Measurements from ENCODE around the gene GJB5. TPM values are rescaled to one million over a fixed set of nuclear protein-coding genes. Genes with fewer than 3 reads are reported as not detected.

GJB5 gene
- polyA plus RNA-seq, 4 donors = 0.19 TPM; not detected in 3

GRCh38 chr1:34747638-34747941 lies 7.3 kb upstream of the GJB5 start:
- Histone ChIP-seq H3K4me3 (ENCODE audit: low read depth in 1 of 3, low read length in 3 of 3) (no peak overlapping the region), H3K36me3 (ENCODE audit: control insufficient read depth in 3 of 3, insufficient read depth in 2 of 3, low read depth in 1 of 3, low read length in 3 of 3) (no peaks in the 10 kb centered on the region), H3K27me3 (ENCODE audit: control insufficient read depth in 3 of 3, insufficient read depth in 3 of 3, low read length in 3 of 3) (no peaks in the 10 kb centered on the region), H3K9me3 (ENCODE audit: control insufficient read depth in 2 of 2, insufficient read depth in 1 of 2, low read depth in 1 of 2, low read length in 1 of 2) (no peaks in the 10 kb centered on the region), H3K27ac (ENCODE audit: low read depth in 1 of 3, low read length in 2 of 3) (no peak overlapping the region), H3K4me1 (ENCODE audit: control insufficient read depth in 3 of 3, insufficient read depth in 2 of 3, low read depth in 1 of 3, low read length in 2 of 3) (peaks cover 0 to 4% (median 0%) of the 10 kb centered on the region in 3 donors)
- 51 to 72% (median 68%) methylated on average over 6 of the region's 6 CpGs for WGBS, 3 donors
- FAIRE-seq = no peak
- no peak for DNase-seq

DNA sequence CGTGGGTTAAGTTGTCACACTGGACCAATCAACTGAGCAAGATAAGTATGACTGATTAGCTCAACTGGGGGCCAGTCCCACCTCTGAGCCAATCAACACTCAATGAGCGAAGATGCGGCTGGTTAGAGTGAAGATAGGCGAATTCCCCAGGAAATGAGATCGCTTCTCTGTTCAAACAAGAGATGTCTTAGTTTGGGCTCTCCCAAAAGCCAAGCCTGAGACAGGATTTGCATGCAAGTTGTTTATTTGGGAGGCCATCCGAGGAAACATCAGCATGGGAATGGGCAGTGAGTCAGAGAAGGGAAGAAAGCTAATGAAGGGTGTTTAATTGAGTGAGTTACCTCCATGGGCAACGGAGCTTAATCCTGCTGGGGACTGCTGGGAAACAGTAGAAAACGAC lies 4.9 kb upstream of the GJB5 start:
- Histone ChIP-seq H3K4me3 (ENCODE audit: low read depth in 1 of 3, low read length in 3 of 3) (no peak overlapping the region), H3K9me3 (ENCODE audit: control insufficient read depth in 2 of 2, insufficient read depth in 1 of 2, low read depth in 1 of 2, low read length in 1 of 2) (no peaks in the 10 kb centered on the region), H3K36me3 (ENCODE audit: control insufficient read depth in 3 of 3, insufficient read depth in 2 of 3, low read depth in 1 of 3, low read length in 3 of 3) (no peaks in the 10 kb centered on the region), H3K27ac (ENCODE audit: low read depth in 1 of 3, low read length in 2 of 3) (no peak overlapping the region), H3K4me1 (ENCODE audit: control insufficient read depth in 3 of 3, insufficient read depth in 2 of 3, low read depth in 1 of 3, low read length in 2 of 3) (no peaks in the 10 kb centered on the region), H3K27me3 (ENCODE audit: control insufficient read depth in 3 of 3, insufficient read depth in 3 of 3, low read length in 3 of 3) (no peaks in the 10 kb centered on the region)
- FAIRE-seq (no peak), DNase-seq (no peak)
- WGBS, 3 donors = 51 to 55% (median 52%) methylated on average over 8 of the region's 8 CpGs

DNA sequence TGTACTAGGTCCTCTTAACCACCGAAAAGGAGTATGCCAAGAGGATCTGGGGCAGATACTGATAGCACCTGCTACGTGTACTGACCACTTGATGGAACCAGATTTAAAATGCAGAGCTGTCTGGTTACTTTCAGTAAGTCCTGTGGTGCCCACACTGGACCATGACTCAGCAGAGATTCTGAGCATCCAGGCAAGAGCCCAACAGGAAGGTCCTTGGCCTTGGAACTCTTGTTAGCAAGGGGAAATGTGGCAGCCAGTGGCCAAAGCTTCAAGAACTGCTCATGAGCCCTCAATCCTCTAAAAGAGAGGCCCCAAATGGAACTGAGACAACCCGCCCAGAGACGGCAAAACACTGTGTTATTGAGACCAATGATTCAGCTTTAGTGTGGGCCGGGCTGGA lies 4.2 kb upstream of the GJB5 start:
- Histone ChIP-seq H3K4me1 (ENCODE audit: control insufficient read depth in 3 of 3, insufficient read depth in 2 of 3, low read depth in 1 of 3, low read length in 2 of 3) (no peaks in the 10 kb centered on the region), H3K4me3 (ENCODE audit: low read depth in 1 of 3, low read length in 3 of 3) (no peak overlapping the region), H3K9me3 (ENCODE audit: control insufficient read depth in 2 of 2, insufficient read depth in 1 of 2, low read depth in 1 of 2, low read length in 1 of 2) (no peaks in the 10 kb centered on the region), H3K27ac (ENCODE audit: low read depth in 1 of 3, low read length in 2 of 3) (no peak overlapping the region), H3K27me3 (ENCODE audit: control insufficient read depth in 3 of 3, insufficient read depth in 3 of 3, low read length in 3 of 3) (no peaks in the 10 kb centered on the region), H3K36me3 (ENCODE audit: control insufficient read depth in 3 of 3, insufficient read depth in 2 of 3, low read depth in 1 of 3, low read length in 3 of 3) (no peaks in the 10 kb centered on the region)
- no peak for DNase-seq
- 76 to 83% (median 78%) methylated on average over 5 of the region's 5 CpGs for WGBS, 3 donors
- FAIRE-seq = no peak

DNA sequence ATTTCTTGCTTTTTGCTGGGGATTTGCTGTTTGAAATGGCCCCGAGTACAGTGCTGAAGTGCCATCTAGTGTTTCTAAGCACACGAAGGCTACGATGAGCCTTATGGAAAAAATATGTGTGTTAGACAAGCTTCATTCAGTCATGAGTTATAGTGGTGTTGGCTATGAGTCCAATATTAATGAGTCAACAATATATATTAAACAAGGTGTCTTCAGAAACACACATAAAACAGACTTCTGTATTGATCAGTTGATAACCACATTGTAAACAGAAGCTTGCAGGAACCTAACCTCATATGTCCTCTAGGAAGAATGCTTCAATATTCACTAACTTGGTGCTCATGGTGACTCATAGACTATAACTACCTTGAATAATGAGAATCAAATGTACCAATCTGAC lies 1.7 kb upstream of the GJB5 start:
- no peaks in the 10 kb centered on the region for H3K9me3 ChIP-seq (ENCODE audit: control insufficient read depth in 2 of 2, insufficient read depth in 1 of 2, low read depth in 1 of 2, low read length in 1 of 2)
- DNase-seq = no peak
- no peak overlapping the region for H3K4me3 ChIP-seq (ENCODE audit: low read depth in 1 of 3, low read length in 3 of 3)
- no peak for FAIRE-seq
- 85 to 90% (median 88%) methylated on average over 3 of the region's 3 CpGs for WGBS, 3 donors
- H3K27me3 ChIP-seq (ENCODE audit: control insufficient read depth in 3 of 3, insufficient read depth in 3 of 3, low read length in 3 of 3) = no peaks in the 10 kb centered on the region
- no peaks in the 10 kb centered on the region for H3K36me3 ChIP-seq (ENCODE audit: control insufficient read depth in 3 of 3, insufficient read depth in 2 of 3, low read depth in 1 of 3, low read length in 3 of 3)
- peaks cover 0 to 2% (median 0%) of the 10 kb centered on the region in 3 donors for H3K4me1 ChIP-seq (ENCODE audit: control insufficient read depth in 3 of 3, insufficient read depth in 2 of 3, low read depth in 1 of 3, low read length in 2 of 3)
- H3K27ac ChIP-seq (ENCODE audit: low read depth in 1 of 3, low read length in 2 of 3) = no peak overlapping the region

DNA sequence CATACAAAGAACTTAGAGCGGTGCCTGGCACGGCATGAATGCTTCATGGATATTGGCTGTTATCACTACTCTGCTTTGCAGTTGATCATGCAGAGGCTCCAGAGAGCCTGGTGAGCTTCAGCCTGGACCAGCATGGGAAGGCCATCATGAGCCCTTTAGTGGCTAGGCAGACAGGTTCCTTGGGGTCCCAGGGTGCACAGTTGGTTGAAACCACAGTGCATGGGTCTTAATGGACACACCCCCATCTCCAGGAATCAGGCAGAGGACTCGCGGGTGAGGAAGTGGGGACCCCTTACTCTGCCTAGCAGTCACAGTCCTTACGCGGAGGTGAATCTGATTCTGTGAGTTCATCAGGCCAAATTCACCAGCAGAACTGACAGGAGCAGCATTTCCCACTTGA lies 1.1 kb downstream of the GJB5 start:
- FAIRE-seq (no peak), DNase-seq (no peak)
- Histone ChIP-seq H3K36me3 (ENCODE audit: control insufficient read depth in 3 of 3, insufficient read depth in 2 of 3, low read depth in 1 of 3, low read length in 3 of 3) (no peaks in the 10 kb centered on the region), H3K27me3 (ENCODE audit: control insufficient read depth in 3 of 3, insufficient read depth in 3 of 3, low read length in 3 of 3) (no peaks in the 10 kb centered on the region), H3K27ac (ENCODE audit: low read depth in 1 of 3, low read length in 2 of 3) (no peak overlapping the region), H3K4me1 (ENCODE audit: control insufficient read depth in 3 of 3, insufficient read depth in 2 of 3, low read depth in 1 of 3, low read length in 2 of 3) (peaks cover 0 to 20% (median 0%) of the 10 kb centered on the region in 3 donors), H3K9me3 (ENCODE audit: control insufficient read depth in 2 of 2, insufficient read depth in 1 of 2, low read depth in 1 of 2, low read length in 1 of 2) (no peaks in the 10 kb centered on the region), H3K4me3 (ENCODE audit: low read depth in 1 of 3, low read length in 3 of 3) (no peak overlapping the region)
- 93 to 100% (median 93%) methylated on average over 6 of the region's 6 CpGs for WGBS, 3 donors

- Histone ChIP-seq H3K27ac (ENCODE audit: low read depth in 1 of 3, low read length in 2 of 3) (no peak overlapping the region), H3K27me3 (ENCODE audit: control insufficient read depth in 3 of 3, insufficient read depth in 3 of 3, low read length in 3 of 3) (peaks cover 0 to 3% (median 0%) of the 10 kb centered on the region in 3 donors), H3K4me3 (ENCODE audit: low read depth in 1 of 3, low read length in 3 of 3) (no peak overlapping the region), H3K9me3 (ENCODE audit: control insufficient read depth in 2 of 2, insufficient read depth in 1 of 2, low read depth in 1 of 2, low read length in 1 of 2) (no peaks in the 10 kb centered on the region), H3K4me1 (ENCODE audit: control insufficient read depth in 3 of 3, insufficient read depth in 2 of 3, low read depth in 1 of 3, low read length in 2 of 3) (peaks cover 0 to 20% (median 0%) of the 10 kb centered on the region in 3 donors), H3K36me3 (ENCODE audit: control insufficient read depth in 3 of 3, insufficient read depth in 2 of 3, low read depth in 1 of 3, low read length in 3 of 3) (no peaks in the 10 kb centered on the region)
- WGBS, 3 donors = 89 to 92% (median 91%) methylated on average over 21 of the region's 21 CpGs
- DNase-seq = no peak
- no peak for FAIRE-seq
Measured at GRCh38 chr1:34757386-34757785, 2.5 kb downstream of the GJB5 start.

GRCh38 chr1:34758751-34759150 lies 3.9 kb downstream of the GJB5 start:
- Histone ChIP-seq H3K9me3 (ENCODE audit: control insufficient read depth in 2 of 2, insufficient read depth in 1 of 2, low read depth in 1 of 2, low read length in 1 of 2) (no peaks in the 10 kb centered on the region), H3K27ac (ENCODE audit: low read depth in 1 of 3, low read length in 2 of 3) (no peak overlapping the region), H3K27me3 (ENCODE audit: control insufficient read depth in 3 of 3, insufficient read depth in 3 of 3, low read length in 3 of 3) (peaks cover 0 to 3% (median 0%) of the 10 kb centered on the region in 3 donors), H3K4me1 (ENCODE audit: control insufficient read depth in 3 of 3, insufficient read depth in 2 of 3, low read depth in 1 of 3, low read length in 2 of 3) (peaks cover 0 to 28% (median 0%) of the 10 kb centered on the region in 3 donors), H3K4me3 (ENCODE audit: low read depth in 1 of 3, low read length in 3 of 3) (no peak overlapping the region), H3K36me3 (ENCODE audit: control insufficient read depth in 3 of 3, insufficient read depth in 2 of 3, low read depth in 1 of 3, low read length in 3 of 3) (no peaks in the 10 kb centered on the region)
- WGBS, 3 donors = 64 to 71% (median 65%) methylated on average over 4 of the region's 4 CpGs
- DNase-seq (peak in 1 of 2 donors; percentile 50), FAIRE-seq (no peak)

DNA sequence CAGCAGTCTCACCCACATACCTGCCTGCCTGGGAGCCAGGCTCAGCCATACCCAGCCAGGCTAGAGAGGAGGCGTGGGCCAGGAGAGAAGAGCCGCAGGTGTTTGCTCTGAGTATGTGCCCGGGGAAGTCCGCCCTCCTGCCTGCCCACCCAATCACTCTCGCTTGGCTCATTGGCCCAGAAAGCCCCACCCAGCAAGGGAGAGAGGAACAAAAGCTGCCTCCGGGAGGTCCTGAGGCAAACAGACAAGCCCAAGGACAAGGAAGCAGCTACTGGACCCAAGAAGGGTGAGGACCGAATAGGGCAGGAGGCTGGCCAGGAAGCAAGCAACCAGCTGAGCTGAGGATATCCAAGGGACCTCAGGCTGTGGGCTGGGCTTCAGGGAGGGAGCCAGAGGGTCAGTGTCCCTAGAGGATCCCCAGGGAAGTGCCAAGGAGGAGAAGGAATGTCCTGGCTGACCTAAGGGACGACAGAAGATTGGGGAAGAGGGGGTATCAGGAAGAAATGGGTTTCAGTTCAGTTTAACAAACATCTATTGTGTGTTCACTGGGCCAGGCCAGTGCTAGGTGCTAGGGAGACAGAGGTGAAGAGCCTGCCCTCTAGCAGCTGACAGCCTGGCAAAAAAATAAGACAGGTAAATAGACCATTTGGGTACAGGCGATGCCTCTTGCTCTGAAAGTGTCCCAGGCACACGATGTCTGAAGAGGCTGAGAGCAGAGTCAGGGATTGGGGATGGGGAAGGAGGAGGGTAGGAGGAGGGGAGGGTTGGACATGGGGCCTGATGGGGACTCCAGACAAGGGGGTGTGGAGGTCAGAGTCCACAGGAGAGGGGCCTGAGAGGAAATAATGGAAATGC lies 4.9 kb downstream of the GJB5 start, which contains the start of gene GJB4:
Gene GJB4, plus strand, starts transcription at position 238 of the 855 bp plus-strand sequence. CDS start 1,515 bp downstream, outside the sequence.
- FAIRE-seq = no peak
- DNase-seq = peak in 1 of 2 donors; percentile 36
- H3K9me3 ChIP-seq (ENCODE audit: control insufficient read depth in 2 of 2, insufficient read depth in 1 of 2, low read depth in 1 of 2, low read length in 1 of 2) = no peaks in the 10 kb centered on the region
- no peaks in the 10 kb centered on the region for H3K36me3 ChIP-seq (ENCODE audit: control insufficient read depth in 3 of 3, insufficient read depth in 2 of 3, low read depth in 1 of 3, low read length in 3 of 3)
- peaks cover 0 to 30% (median 0%) of the 10 kb centered on the region in 3 donors for H3K4me1 ChIP-seq (ENCODE audit: control insufficient read depth in 3 of 3, insufficient read depth in 2 of 3, low read depth in 1 of 3, low read length in 2 of 3)
- no peak within 1 kb of the TSS for H3K4me3 ChIP-seq (ENCODE audit: low read depth in 1 of 3, low read length in 3 of 3)
- no peak within 1 kb of the TSS for H3K27ac ChIP-seq (ENCODE audit: low read depth in 1 of 3, low read length in 2 of 3)
- WGBS, 3 donors = 24 to 54% (median 41%) methylated on average over 10 of the region's 10 CpGs
- peaks cover 0 to 3% (median 0%) of the 10 kb centered on the region in 3 donors for H3K27me3 ChIP-seq (ENCODE audit: control insufficient read depth in 3 of 3, insufficient read depth in 3 of 3, low read length in 3 of 3)

Data from small intestine (tissue), 7 donors.